Measurements from ENCODE around the gene RNF148.
"Not testable (repeated sequence)": the region's sequence is repeated elsewhere in the genome, so short reads cannot be mapped to it uniquely, and the experiment has no call there.

Gene RNF148

DNA sequence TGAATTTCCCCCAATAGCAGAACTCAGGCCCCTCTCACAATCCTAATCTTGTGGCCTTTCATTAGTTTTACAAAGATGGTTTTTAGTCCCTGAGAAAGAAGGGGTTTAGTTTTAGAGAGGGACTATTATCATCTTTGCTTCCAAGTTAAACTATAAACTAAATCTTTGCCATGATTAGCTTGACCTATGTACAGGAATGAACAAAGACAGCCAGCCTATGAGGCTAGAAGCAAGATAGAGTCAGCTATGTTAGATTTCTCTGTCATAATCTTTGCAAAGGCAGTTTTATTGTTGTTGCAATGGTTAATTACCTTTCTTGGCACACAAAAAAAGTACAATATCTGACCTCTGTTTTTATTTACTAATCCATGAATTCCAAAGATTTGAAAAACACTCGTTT is 22.9 kb downstream of the RNF148 start:
- no peaks in the 10 kb centered on the region for H3K36me3 ChIP-seq (replicated peaks in 1 of 2; ENCODE audit: control insufficient read depth in 2 of 2, insufficient read depth in 2 of 2, low read length in 2 of 2)
- no peak overlapping the region for H3K4me2 ChIP-seq (ENCODE audit: insufficient read depth, low read length, poor library complexity, severe bottlenecking)
- H2BK15ac ChIP-seq (ENCODE audit: low read length), result no peak overlapping the region
- no peak overlapping the region for H3K14ac ChIP-seq (ENCODE audit: low read length)
- H4K8ac ChIP-seq (ENCODE audit: low read depth, low read length), result no peak overlapping the region
- H3K9ac ChIP-seq (ENCODE audit: low read depth, low read length, poor library complexity), result no peak overlapping the region
- DNase-seq (ENCODE audit: low spot score), result no peak
- H3K27ac ChIP-seq (replicated peaks; ENCODE audit: low read length), result no peak overlapping the region
- H3K27me3 ChIP-seq (ENCODE audit: control insufficient read depth in 3 of 3, insufficient read depth in 3 of 3, low read depth in 1 of 3, low read length in 3 of 3), result no peaks in the 10 kb centered on the region
- H4K91ac ChIP-seq (ENCODE audit: low read depth, low read length, poor library complexity), result no peak overlapping the region
- WGBS, 2 donors (ENCODE audit: extremely low coverage in 2 of 2, insufficient read length in 2 of 2, insufficient replicate concordance in 1 of 2), result no CpG with 5 or more reads among the region's 1 CpG
- no peak overlapping the region for H2BK12ac ChIP-seq (ENCODE audit: low read length)
- H3K9me3 ChIP-seq (replicated peaks in 1 of 2; ENCODE audit: control insufficient read depth in 2 of 2, insufficient read depth in 1 of 2, low read depth in 1 of 2, low read length in 2 of 2), result no peaks in the 10 kb centered on the region
- no peak overlapping the region for H3K4me3 ChIP-seq (ENCODE audit: low read length in 2 of 2)
- peaks cover 2 to 21% of the 10 kb centered on the region in 2 donors for H3K4me1 ChIP-seq (ENCODE audit: control insufficient read depth in 2 of 2, insufficient read depth in 1 of 2, low read depth in 1 of 2, low read length in 2 of 2)
- no peak overlapping the region for H3K23ac ChIP-seq (ENCODE audit: low read depth, low read length, poor library complexity)
- H2AK5ac ChIP-seq (ENCODE audit: low read depth, low read length), result no peak overlapping the region
- no peak overlapping the region for H3K18ac ChIP-seq (ENCODE audit: low read length)
- no peaks in the 10 kb centered on the region for H3K79me1 ChIP-seq (ENCODE audit: low read depth, low read length)
- H2BK5ac ChIP-seq (ENCODE audit: low read length), result no peak overlapping the region
- H2AFZ ChIP-seq (ENCODE audit: low read length), result peak overlapping the region; percentile 32
- no peak overlapping the region for H3K4ac ChIP-seq (ENCODE audit: low read length)
- H2BK120ac ChIP-seq (ENCODE audit: low read depth, low read length), result no peak overlapping the region

DNA sequence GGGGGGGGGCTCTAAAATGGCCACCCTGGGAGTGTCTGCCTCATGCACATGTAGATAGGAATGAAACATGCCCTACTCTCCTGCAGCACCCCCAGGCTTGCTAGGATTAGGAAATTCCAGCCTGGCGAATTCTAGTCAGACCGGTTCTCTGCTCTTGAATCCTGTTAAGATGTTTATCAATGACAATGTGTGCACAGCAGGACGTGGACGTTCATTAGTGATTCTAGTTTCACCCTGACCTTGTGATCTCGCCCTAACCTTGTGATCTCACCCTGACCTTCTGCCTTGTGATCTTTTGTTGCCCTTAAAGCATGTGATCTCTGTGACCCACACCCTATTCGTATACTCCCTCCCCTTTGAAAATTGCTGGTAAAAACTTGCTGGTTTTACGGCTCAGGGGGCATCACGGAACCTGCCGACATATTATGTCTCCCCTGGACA is 23.4 kb downstream of the RNF148 start:
- not testable (repeated sequence) for H3K36me3 ChIP-seq (replicated peaks in 1 of 2; ENCODE audit: control insufficient read depth in 2 of 2, insufficient read depth in 2 of 2, low read length in 2 of 2); H3K9ac ChIP-seq (ENCODE audit: low read depth, low read length, poor library complexity); H3K4ac ChIP-seq (ENCODE audit: low read length); H2AFZ ChIP-seq (ENCODE audit: low read length); H3K4me3 ChIP-seq (ENCODE audit: low read length in 2 of 2); H3K79me1 ChIP-seq (ENCODE audit: low read depth, low read length); H2BK12ac ChIP-seq (ENCODE audit: low read length); H4K91ac ChIP-seq (ENCODE audit: low read depth, low read length, poor library complexity); H4K8ac ChIP-seq (ENCODE audit: low read depth, low read length); DNase-seq (ENCODE audit: low spot score); H2BK15ac ChIP-seq (ENCODE audit: low read length); H2BK5ac ChIP-seq (ENCODE audit: low read length); H2AK5ac ChIP-seq (ENCODE audit: low read depth, low read length); H3K4me2 ChIP-seq (ENCODE audit: insufficient read depth, low read length, poor library complexity, severe bottlenecking); H3K9me3 ChIP-seq (replicated peaks in 1 of 2; ENCODE audit: control insufficient read depth in 2 of 2, insufficient read depth in 1 of 2, low read depth in 1 of 2, low read length in 2 of 2); H3K18ac ChIP-seq (ENCODE audit: low read length); H2BK120ac ChIP-seq (ENCODE audit: low read depth, low read length); H3K27me3 ChIP-seq (ENCODE audit: control insufficient read depth in 3 of 3, insufficient read depth in 3 of 3, low read depth in 1 of 3, low read length in 3 of 3); H3K27ac ChIP-seq (replicated peaks; ENCODE audit: low read length); H3K14ac ChIP-seq (ENCODE audit: low read length); H3K23ac ChIP-seq (ENCODE audit: low read depth, low read length, poor library complexity)
- peaks cover 2 to 21% of the 10 kb centered on the region in 2 donors for H3K4me1 ChIP-seq (ENCODE audit: control insufficient read depth in 2 of 2, insufficient read depth in 1 of 2, low read depth in 1 of 2, low read length in 2 of 2)
- WGBS, 2 donors (ENCODE audit: extremely low coverage in 2 of 2, insufficient read length in 2 of 2, insufficient replicate concordance in 1 of 2), result no CpG with 5 or more reads among the region's 9 CpGs

DNA sequence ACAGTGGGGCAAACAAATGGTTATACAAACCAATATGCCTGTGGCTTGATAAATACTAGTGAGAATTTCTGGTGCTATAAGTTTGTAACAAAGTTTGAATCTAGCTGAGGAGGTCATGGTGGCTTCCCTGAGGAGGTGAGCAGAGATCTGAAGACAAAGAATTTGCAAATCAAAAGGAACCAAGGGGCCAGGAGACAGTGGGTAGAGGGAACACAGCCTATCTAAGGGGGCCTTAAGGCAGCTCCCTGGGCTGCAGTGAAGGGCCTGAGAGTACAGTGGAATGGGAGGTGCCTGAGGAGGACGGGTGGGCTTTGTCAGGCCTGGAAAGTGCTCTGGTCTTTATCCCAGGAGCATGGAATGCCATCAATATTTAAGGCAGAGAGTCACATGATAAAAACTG is 25.6 kb downstream of the RNF148 start:
- no peak for DNase-seq (ENCODE audit: low spot score)
- Histone ChIP-seq H3K27ac (replicated peaks; ENCODE audit: low read length) (no peak overlapping the region), H3K18ac (ENCODE audit: low read length) (no peak overlapping the region), H2BK5ac (ENCODE audit: low read length) (no peak overlapping the region), H2BK12ac (ENCODE audit: low read length) (no peak overlapping the region), H2BK15ac (ENCODE audit: low read length) (no peak overlapping the region), H2BK120ac (ENCODE audit: low read depth, low read length) (no peak overlapping the region), H3K27me3 (ENCODE audit: control insufficient read depth in 3 of 3, insufficient read depth in 3 of 3, low read depth in 1 of 3, low read length in 3 of 3) (no peaks in the 10 kb centered on the region), H4K8ac (ENCODE audit: low read depth, low read length) (no peak overlapping the region), H2AK5ac (ENCODE audit: low read depth, low read length) (no peak overlapping the region), H2AFZ (ENCODE audit: low read length) (no peak overlapping the region), H3K4me3 (ENCODE audit: low read length in 2 of 2) (no peak overlapping the region), H3K9ac (ENCODE audit: low read depth, low read length, poor library complexity) (no peak overlapping the region), H3K4ac (ENCODE audit: low read length) (no peak overlapping the region), H3K14ac (ENCODE audit: low read length) (no peak overlapping the region), H3K36me3 (replicated peaks in 1 of 2; ENCODE audit: control insufficient read depth in 2 of 2, insufficient read depth in 2 of 2, low read length in 2 of 2) (no peaks in the 10 kb centered on the region), H3K23ac (ENCODE audit: low read depth, low read length, poor library complexity) (no peak overlapping the region), H3K79me1 (ENCODE audit: low read depth, low read length) (no peaks in the 10 kb centered on the region), H3K4me1 (ENCODE audit: control insufficient read depth in 2 of 2, insufficient read depth in 1 of 2, low read depth in 1 of 2, low read length in 2 of 2) (peaks cover 2 to 21% of the 10 kb centered on the region in 2 donors), H3K4me2 (ENCODE audit: insufficient read depth, low read length, poor library complexity, severe bottlenecking) (no peak overlapping the region), H3K9me3 (replicated peaks in 1 of 2; ENCODE audit: control insufficient read depth in 2 of 2, insufficient read depth in 1 of 2, low read depth in 1 of 2, low read length in 2 of 2) (peaks cover 0 to 6% of the 10 kb centered on the region in 2 donors), H4K91ac (ENCODE audit: low read depth, low read length, poor library complexity) (no peak overlapping the region)
- WGBS, 2 donors (ENCODE audit: extremely low coverage in 2 of 2, insufficient read length in 2 of 2, insufficient replicate concordance in 1 of 2), result no CpG with 5 or more reads among the region's 1 CpG

DNA sequence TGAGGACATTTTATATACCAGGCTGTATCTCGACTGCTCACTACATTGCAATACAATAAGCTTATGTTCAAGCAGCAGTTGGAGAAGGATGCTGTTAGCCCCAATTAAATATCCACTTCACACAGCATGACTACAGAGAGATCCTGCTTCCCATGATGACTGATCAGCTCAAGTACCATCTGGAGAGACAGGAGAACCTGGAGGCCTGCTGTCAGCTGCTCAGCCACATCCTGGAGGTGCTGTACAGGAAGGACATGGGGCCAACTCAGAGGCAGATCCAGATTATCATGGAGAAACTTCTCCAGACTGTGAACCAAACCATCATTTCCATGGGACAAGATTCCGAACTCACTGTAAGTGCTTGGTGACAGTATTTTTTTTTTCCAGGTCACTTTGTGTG is 26.3 kb downstream of the RNF148 start:
- no peak overlapping the region for H3K4me2 ChIP-seq (ENCODE audit: insufficient read depth, low read length, poor library complexity, severe bottlenecking)

More for the DNA sequence above, 26.3 kb downstream of the RNF148 start:
- WGBS, 2 donors (ENCODE audit: extremely low coverage in 2 of 2, insufficient read length in 2 of 2, insufficient replicate concordance in 1 of 2), result no CpG with 5 or more reads among the region's 2 CpGs
- H3K27ac ChIP-seq (replicated peaks; ENCODE audit: low read length), result no peak overlapping the region
- no peak overlapping the region for H2BK5ac ChIP-seq (ENCODE audit: low read length)
- H3K9me3 ChIP-seq (replicated peaks in 1 of 2; ENCODE audit: control insufficient read depth in 2 of 2, insufficient read depth in 1 of 2, low read depth in 1 of 2, low read length in 2 of 2), result peaks cover 0 to 6% of the 10 kb centered on the region in 2 donors
- peaks cover 2 to 21% of the 10 kb centered on the region in 2 donors for H3K4me1 ChIP-seq (ENCODE audit: control insufficient read depth in 2 of 2, insufficient read depth in 1 of 2, low read depth in 1 of 2, low read length in 2 of 2)
- H4K91ac ChIP-seq (ENCODE audit: low read depth, low read length, poor library complexity), result no peak overlapping the region
- no peak overlapping the region for H3K9ac ChIP-seq (ENCODE audit: low read depth, low read length, poor library complexity)
- H3K4me3 ChIP-seq (ENCODE audit: low read length in 2 of 2), result no peak overlapping the region
- H3K14ac ChIP-seq (ENCODE audit: low read length), result no peak overlapping the region
- no peak overlapping the region for H2BK120ac ChIP-seq (ENCODE audit: low read depth, low read length)
- H3K18ac ChIP-seq (ENCODE audit: low read length), result no peak overlapping the region
- DNase-seq (ENCODE audit: low spot score), result no peak
- no peak overlapping the region for H3K4ac ChIP-seq (ENCODE audit: low read length)
- no peaks in the 10 kb centered on the region for H3K36me3 ChIP-seq (replicated peaks in 1 of 2; ENCODE audit: control insufficient read depth in 2 of 2, insufficient read depth in 2 of 2, low read length in 2 of 2)
- no peak overlapping the region for H2AFZ ChIP-seq (ENCODE audit: low read length)
- no peaks in the 10 kb centered on the region for H3K79me1 ChIP-seq (ENCODE audit: low read depth, low read length)
- no peak overlapping the region for H4K8ac ChIP-seq (ENCODE audit: low read depth, low read length)
- H2BK12ac ChIP-seq (ENCODE audit: low read length), result no peak overlapping the region
- H2BK15ac ChIP-seq (ENCODE audit: low read length), result no peak overlapping the region
- H2AK5ac ChIP-seq (ENCODE audit: low read depth, low read length), result no peak overlapping the region
- no peak overlapping the region for H3K23ac ChIP-seq (ENCODE audit: low read depth, low read length, poor library complexity)
- no peaks in the 10 kb centered on the region for H3K27me3 ChIP-seq (ENCODE audit: control insufficient read depth in 3 of 3, insufficient read depth in 3 of 3, low read depth in 1 of 3, low read length in 3 of 3)

Measured in neuronal stem cell (in vitro differentiated cells).